Measurements from ENCODE around the gene CDR2. TPM values are rescaled to one million over a fixed set of nuclear protein-coding genes. Genes with fewer than 3 reads are reported as not detected.
"Not testable (repeated sequence)": the region's sequence is repeated elsewhere in the genome, so short reads cannot be mapped to it uniquely, and the experiment has no call there.

CDR2 gene
- total and polyA plus RNA-seq, 5 donors, result 7.2 to 19.2 (median 9.7) TPM

GRCh38 chr16:22375963-22376640, 1.7 kb upstream of the CDR2 start:
- 90% methylated on average over 8 of the region's 8 CpGs for WGBS
- DNase-seq (no peak), ATAC-seq (no peak)
- intact Hi-C loops (cut with DNase I), result no loop called here
- peaks cover 3% of the 10 kb centered on the region for H3K4me1 ChIP-seq (ENCODE audit: control insufficient read depth, insufficient read depth, low read length)
- no peak overlapping the region for H3K27ac ChIP-seq (ENCODE audit: low read length)
- H3K4me3 ChIP-seq (ENCODE audit: low read length), result no peak overlapping the region
- H3K9me3 ChIP-seq (ENCODE audit: control insufficient read depth, low read length), result no peaks in the 10 kb centered on the region
- H3K27me3 ChIP-seq (ENCODE audit: control insufficient read depth, insufficient read depth), result no peaks in the 10 kb centered on the region

DNA sequence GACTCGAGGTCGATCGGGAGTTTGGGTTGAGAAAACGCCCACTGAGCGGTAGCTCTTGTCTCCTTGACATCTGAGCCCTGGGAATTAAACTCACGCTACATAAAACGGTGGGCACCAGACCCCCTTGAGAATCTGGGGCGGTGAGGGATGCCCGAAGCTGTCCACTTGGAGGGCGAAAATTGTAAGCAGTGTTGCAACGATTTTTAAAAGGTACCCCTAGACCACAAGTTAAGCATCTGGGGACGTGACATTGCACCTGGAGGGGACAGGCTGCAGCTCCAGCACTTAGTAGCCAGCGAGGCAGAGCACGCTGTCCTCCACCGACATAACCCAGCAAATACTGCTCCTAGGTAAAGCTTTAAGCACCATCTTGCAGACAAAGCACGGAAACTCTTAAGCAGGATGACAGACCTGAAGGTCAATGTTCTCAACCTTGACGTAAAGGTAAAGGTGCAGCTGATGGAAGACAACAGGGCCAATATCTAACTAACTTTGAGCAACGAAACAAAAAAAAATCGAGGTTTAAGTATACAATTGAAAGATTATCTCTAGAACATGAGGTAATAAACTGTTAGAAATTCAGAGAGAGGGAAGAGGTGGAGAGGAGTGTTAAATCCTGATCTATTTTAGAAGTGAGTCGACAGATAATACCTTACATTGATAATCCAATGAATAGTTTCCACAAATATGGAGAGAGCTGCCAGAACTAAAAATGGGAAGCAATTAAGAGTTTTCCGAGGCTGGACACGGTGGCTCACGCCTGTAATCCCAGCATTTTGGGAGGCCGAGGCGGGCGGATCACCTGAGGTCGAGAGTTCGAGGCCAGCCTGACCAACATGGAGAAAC, 921 bp upstream of the CDR2 start:
- DNase-seq, result no peak
- H3K4me1 ChIP-seq (ENCODE audit: control insufficient read depth, insufficient read depth, low read length), result peaks cover 3% of the 10 kb centered on the region
- no peaks in the 10 kb centered on the region for H3K9me3 ChIP-seq (ENCODE audit: control insufficient read depth, low read length)
- WGBS, result 35% methylated on average over 28 of the region's 28 CpGs
- H3K4me3 ChIP-seq (ENCODE audit: low read length), result peak overlapping the region; percentile 93
- peak in 1 of 2 donors; percentile 1 for ATAC-seq
- peak overlapping the region; percentile 34 for H3K27ac ChIP-seq (ENCODE audit: low read length)
- no peaks in the 10 kb centered on the region for H3K27me3 ChIP-seq (ENCODE audit: control insufficient read depth, insufficient read depth)
- intact Hi-C loops (cut with DNase I), result no loop called here

GRCh38 chr16:22373662-22374310, 633 bp downstream of the CDR2 start:
- H3K4me1 ChIP-seq (ENCODE audit: control insufficient read depth, insufficient read depth, low read length), result peaks cover 5% of the 10 kb centered on the region
- H3K27ac ChIP-seq (ENCODE audit: low read length), result peak overlapping the region; percentile 42
- 1% methylated on average over 51 of the region's 51 CpGs for WGBS
- no peaks in the 10 kb centered on the region for H3K9me3 ChIP-seq (ENCODE audit: control insufficient read depth, low read length)
- intact Hi-C loops (cut with DNase I), result no loop called here
- H3K4me3 ChIP-seq (ENCODE audit: low read length), result peak overlapping the region; percentile 93
- DNase-seq, result peak; percentile 55 to 88 (median 79)
- ATAC-seq, result peak; percentile 24 to 39
- H3K27me3 ChIP-seq (ENCODE audit: control insufficient read depth, insufficient read depth), result no peaks in the 10 kb centered on the region

DNA sequence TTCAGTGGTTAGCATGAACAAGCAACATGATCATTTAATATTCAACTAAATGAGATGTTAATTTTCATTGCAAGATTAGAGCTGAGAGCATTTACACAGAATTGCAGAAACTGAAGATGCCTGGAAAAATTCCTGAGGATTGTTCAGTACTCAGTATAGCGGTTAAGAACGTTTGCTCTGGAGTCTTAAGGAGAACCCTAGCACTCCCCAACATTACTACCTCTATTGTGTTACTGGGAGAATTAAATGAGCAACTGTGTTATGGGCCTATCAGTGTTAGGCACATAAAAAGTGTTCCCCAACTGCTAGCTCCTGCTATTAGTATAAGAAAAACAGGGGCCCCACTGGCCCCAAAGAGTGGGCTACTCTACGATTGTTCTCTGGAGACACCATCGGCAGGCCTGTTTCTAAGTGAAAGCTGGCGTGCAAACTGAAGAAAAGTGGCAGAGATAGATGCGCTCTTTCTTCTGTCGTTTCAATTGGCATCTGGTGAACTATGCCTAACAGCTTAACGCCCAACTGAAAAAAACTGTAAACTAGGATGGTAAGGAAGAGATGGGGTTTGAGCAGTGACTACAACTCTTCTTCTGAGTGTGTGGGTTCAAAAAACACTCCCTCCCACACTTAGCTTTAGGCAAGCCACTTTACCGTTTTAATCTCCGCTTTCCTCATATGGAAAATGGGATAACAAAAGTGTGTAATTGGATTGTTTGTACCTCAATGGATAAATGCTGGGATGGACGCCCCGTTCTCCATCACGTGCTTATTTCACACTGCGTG, 1.3 kb downstream of the CDR2 start:
- ATAC-seq, result no peak
- no peak for DNase-seq
- intact Hi-C loops (cut with DNase I), result no loop called here
- H3K27me3 ChIP-seq (ENCODE audit: control insufficient read depth, insufficient read depth), result no peaks in the 10 kb centered on the region
- H3K4me1 ChIP-seq (ENCODE audit: control insufficient read depth, insufficient read depth, low read length), result peaks cover 5% of the 10 kb centered on the region
- no peak overlapping the region for H3K27ac ChIP-seq (ENCODE audit: low read length)
- peak overlapping the region; percentile 93 for H3K4me3 ChIP-seq (ENCODE audit: low read length)
- H3K9me3 ChIP-seq (ENCODE audit: control insufficient read depth, low read length), result no peaks in the 10 kb centered on the region
- 28% methylated on average over 14 of the region's 14 CpGs for WGBS

DNA sequence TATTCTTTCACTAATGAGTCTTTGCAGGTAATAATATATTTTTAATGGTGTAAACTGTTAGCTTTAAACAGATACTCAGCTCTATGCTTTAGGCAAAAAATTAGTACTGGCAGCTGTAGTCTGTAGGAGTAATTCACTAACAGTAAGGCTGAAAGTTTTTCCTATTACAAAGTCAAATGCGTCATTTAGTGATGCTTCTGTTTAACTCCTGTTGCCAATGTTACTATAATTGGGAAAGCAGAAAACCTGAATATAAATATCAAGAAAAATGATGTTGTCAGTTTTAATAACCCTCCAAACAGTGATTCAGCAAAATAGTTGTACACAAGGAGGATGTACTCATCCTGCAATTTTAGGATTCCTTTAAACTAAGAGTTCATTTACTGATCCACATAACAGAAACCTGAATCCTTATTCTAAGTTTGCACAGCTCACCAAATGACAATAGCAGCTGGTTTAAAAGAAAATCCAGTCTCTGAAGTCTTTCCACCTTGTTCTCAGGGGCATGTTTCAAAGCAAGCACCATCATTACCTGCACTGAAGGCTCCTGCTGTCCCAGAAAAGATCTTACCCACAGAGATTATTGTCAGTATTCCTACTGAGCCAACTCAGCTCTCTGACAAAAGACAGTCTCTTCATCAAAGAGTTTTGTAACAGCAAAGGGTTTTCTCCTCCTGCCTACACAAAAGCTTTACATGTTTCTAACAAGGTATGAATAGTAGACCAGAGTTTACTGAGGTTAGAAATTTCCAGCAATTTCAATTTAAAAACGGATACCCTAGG, 4.2 kb downstream of the CDR2 start:
- ATAC-seq, result no peak
- Histone ChIP-seq H3K4me3 (ENCODE audit: low read length) (no peak overlapping the region), H3K9me3 (ENCODE audit: control insufficient read depth, low read length) (no peaks in the 10 kb centered on the region), H3K27ac (ENCODE audit: low read length) (no peak overlapping the region), H3K4me1 (ENCODE audit: control insufficient read depth, insufficient read depth, low read length) (peaks cover 6% of the 10 kb centered on the region), H3K27me3 (ENCODE audit: control insufficient read depth, insufficient read depth) (no peaks in the 10 kb centered on the region)
- intact Hi-C loops (cut with DNase I), result no loop called here
- WGBS, result 59% methylated on average over 2 of the region's 2 CpGs
- no peak for DNase-seq

DNA sequence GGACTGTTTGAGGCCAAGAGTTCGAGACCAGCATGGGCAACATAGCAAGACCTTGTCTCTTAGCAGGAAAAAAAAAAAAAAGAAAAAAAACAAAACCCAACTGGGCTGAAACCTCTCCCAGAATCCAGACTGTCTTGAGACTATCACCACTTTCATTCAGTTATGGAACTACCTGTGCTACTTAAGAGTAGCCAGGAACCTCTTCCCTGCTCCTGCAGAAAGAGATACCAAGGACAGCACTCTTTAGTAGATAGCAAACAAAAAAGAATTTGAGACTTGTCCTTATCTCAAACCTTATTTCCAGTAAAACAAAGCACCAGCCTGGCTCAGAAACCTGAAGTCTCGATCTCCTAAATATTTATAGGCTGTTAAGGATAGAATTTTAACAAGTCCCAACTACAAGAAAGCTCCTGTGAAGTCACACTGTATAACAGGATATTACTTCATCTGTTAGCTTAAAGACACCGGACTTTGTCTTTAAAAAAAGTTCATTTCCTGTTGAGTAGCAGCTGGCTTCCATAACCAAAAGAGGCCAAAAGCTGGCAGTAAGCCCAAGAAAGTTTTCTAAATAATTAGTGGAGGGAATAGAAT, 5.1 kb downstream of the CDR2 start:
- no peak for DNase-seq
- peak overlapping the region; percentile 42 for H3K27ac ChIP-seq (ENCODE audit: low read length)
- ATAC-seq, result peak in 1 of 2 donors; percentile 54

DNA sequence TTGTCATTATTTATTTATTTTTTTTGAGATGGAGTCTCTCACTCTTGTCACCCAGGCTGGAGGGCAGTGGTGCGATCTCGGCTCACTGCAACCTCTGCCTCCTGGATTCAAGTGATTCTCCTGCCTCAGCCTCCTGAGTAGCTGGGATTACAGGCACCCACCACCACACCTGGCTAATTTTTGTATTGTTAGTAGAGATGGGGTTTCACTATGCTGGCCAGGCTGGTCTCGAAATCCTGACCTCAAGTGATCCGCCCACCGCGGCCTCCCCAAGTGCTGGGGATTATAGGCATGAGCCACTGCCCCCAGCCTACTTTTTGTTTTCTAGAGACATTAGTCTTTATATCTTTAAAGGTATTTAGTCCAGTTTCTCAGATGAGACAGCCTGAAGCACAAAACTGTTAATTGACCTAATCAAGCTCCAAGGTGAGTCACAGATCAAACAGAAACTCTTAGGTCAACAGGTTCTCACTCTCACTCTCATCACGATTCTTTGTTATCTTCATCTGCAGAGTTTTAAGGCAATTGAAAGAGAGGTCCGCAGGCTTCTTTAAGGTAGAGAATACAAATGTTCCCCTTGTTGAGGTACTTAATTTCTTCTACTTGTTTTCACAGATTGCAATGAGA, 6.1 kb downstream of the CDR2 start:
- H3K27me3 ChIP-seq (ENCODE audit: control insufficient read depth, insufficient read depth); intact Hi-C loops (cut with DNase I); DNase-seq; ATAC-seq; H3K4me1 ChIP-seq (ENCODE audit: control insufficient read depth, insufficient read depth, low read length); H3K27ac ChIP-seq (ENCODE audit: low read length); H3K4me3 ChIP-seq (ENCODE audit: low read length); H3K9me3 ChIP-seq (ENCODE audit: control insufficient read depth, low read length): not testable (repeated sequence)
- 94% methylated on average over 8 of the region's 8 CpGs for WGBS

More for the DNA sequence above, 5.1 kb downstream of the CDR2 start:
- H3K27me3 ChIP-seq (ENCODE audit: control insufficient read depth, insufficient read depth), result no peaks in the 10 kb centered on the region
- 41% methylated on average over 3 of the region's 3 CpGs for WGBS
- peaks cover 6% of the 10 kb centered on the region for H3K4me1 ChIP-seq (ENCODE audit: control insufficient read depth, insufficient read depth, low read length)
- H3K4me3 ChIP-seq (ENCODE audit: low read length), result no peak overlapping the region
- no peaks in the 10 kb centered on the region for H3K9me3 ChIP-seq (ENCODE audit: control insufficient read depth, low read length)
- intact Hi-C loops (cut with DNase I), result no loop called here

GRCh38 chr16:22366889-22367288, 7.5 kb downstream of the CDR2 start:
- DNase-seq (no peak), ATAC-seq (no peak)
- H3K9me3 ChIP-seq (ENCODE audit: control insufficient read depth, low read length), result no peaks in the 10 kb centered on the region
- H3K27me3 ChIP-seq (ENCODE audit: control insufficient read depth, insufficient read depth), result no peaks in the 10 kb centered on the region
- intact Hi-C loops (cut with DNase I), result no loop called here
- H3K27ac ChIP-seq (ENCODE audit: low read length), result no peak overlapping the region
- H3K4me3 ChIP-seq (ENCODE audit: low read length), result no peak overlapping the region
- WGBS, result 96% methylated on average over 3 of the region's 3 CpGs
- H3K4me1 ChIP-seq (ENCODE audit: control insufficient read depth, insufficient read depth, low read length), result peaks cover 3% of the 10 kb centered on the region

GRCh38 chr16:22366371-22366770, 8.0 kb downstream of the CDR2 start:
- intact Hi-C loops (cut with DNase I), result no loop called here
- Histone ChIP-seq H3K27me3 (ENCODE audit: control insufficient read depth, insufficient read depth) (no peaks in the 10 kb centered on the region), H3K27ac (ENCODE audit: low read length) (no peak overlapping the region), H3K4me1 (ENCODE audit: control insufficient read depth, insufficient read depth, low read length) (peaks cover 3% of the 10 kb centered on the region), H3K9me3 (ENCODE audit: control insufficient read depth, low read length) (no peaks in the 10 kb centered on the region), H3K4me3 (ENCODE audit: low read length) (no peak overlapping the region)
- no peak for ATAC-seq
- WGBS, result 100% methylated on average over 2 of the region's 2 CpGs
- DNase-seq, result no peak

Measured in right cardiac atrium (tissue), 5 donors.